PFSK-1 (cell line): Measurements from ENCODE around the gene SFMBT2.

Experiments used
- FOXP2 ChIP-seq: optimal IDR thresholded peaks from 2 replicates; pipeline ENCODE3; 2011; ENCODE audit warnings: borderline replicate concordance, control low read depth, inconsistent platforms; ENCODE audit not compliant: insufficient read depth; ENCODE audit errors: extremely low read length, extremely low read depth
- POLR2AphosphoS5 ChIP-seq: IDR thresholded peaks from 2 replicates; pipeline ENCODE4 v1.6.1; 2012; ENCODE audit warnings: low read depth, mild to moderate bottlenecking, control low read depth, low read length, moderate library complexity
- SIN3A ChIP-seq: IDR thresholded peaks from 2 replicates; pipeline ENCODE4 v1.6.1; 2012; ENCODE audit warnings: mild to moderate bottlenecking, low read length, moderate library complexity, borderline replicate concordance; ENCODE audit not compliant: insufficient read depth
- TAF1 ChIP-seq: IDR thresholded peaks from 2 replicates; pipeline ENCODE4 v1.6.1; 2012; ENCODE audit warnings: low read length, control low read depth, borderline replicate concordance; ENCODE audit not compliant: insufficient read depth
- TF ChIP-seq, protein P1 (sequence below), 2 experiments: IDR thresholded peaks; 2 replicates each; pipeline versions ENCODE4 v1.6.1 to v1.8.0; 2011 to 2012; ENCODE audit warnings: low read depth in 2 of 2, low read length in 2 of 2, control low read depth in 1 of 2, inconsistent platforms in 1 of 2, mild to moderate bottlenecking in 1 of 2, moderate library complexity in 1 of 2; ENCODE audit not compliant: insufficient read depth in 1 of 2

The SFMBT2 gene

DNA sequence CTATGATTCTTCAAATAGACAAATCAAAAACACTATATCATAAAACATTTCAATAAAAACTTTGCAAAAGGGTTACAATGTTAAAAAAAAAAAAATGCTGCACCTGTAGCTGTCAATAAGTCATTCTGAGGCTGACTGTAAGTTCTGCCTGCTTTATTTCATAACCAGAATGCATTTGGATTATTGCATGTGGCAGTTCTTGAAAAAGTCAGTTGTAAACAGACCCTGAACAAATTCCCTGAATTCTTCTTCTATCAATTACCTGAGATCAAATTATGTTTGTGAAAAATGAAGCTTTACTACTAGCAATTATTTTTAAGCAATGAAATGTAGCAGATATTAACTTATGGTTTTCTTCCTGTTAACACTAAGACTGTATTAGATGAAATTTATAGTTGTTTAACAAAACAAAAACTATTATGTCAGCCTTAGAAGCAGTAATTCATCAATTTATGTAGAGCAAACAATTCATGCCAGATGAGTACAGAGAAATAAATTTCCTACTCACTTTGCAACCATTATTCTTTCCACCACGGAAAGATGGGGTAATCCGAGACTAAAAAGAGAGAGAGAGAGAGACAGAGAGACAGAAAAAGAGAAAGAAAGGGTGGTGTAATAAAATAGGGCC lies 107.8 kb downstream of the SFMBT2 start:
- TF ChIP-seq, protein P1, sequence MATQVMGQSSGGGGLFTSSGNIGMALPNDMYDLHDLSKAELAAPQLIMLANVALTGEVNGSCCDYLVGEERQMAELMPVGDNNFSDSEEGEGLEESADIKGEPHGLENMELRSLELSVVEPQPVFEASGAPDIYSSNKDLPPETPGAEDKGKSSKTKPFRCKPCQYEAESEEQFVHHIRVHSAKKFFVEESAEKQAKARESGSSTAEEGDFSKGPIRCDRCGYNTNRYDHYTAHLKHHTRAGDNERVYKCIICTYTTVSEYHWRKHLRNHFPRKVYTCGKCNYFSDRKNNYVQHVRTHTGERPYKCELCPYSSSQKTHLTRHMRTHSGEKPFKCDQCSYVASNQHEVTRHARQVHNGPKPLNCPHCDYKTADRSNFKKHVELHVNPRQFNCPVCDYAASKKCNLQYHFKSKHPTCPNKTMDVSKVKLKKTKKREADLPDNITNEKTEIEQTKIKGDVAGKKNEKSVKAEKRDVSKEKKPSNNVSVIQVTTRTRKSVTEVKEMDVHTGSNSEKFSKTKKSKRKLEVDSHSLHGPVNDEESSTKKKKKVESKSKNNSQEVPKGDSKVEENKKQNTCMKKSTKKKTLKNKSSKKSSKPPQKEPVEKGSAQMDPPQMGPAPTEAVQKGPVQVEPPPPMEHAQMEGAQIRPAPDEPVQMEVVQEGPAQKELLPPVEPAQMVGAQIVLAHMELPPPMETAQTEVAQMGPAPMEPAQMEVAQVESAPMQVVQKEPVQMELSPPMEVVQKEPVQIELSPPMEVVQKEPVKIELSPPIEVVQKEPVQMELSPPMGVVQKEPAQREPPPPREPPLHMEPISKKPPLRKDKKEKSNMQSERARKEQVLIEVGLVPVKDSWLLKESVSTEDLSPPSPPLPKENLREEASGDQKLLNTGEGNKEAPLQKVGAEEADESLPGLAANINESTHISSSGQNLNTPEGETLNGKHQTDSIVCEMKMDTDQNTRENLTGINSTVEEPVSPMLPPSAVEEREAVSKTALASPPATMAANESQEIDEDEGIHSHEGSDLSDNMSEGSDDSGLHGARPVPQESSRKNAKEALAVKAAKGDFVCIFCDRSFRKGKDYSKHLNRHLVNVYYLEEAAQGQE (IDR thresholded peaks at IDR 0.05; ENCODE audit: insufficient read depth in 1 of 2, low read depth in 2 of 2, low read length in 2 of 2) = no peak
- no peak for TF ChIP-seq TAF1
- TF ChIP-seq POLR2AphosphoS5 = no peak
- no peak for TF ChIP-seq FOXP2
- no peak for TF ChIP-seq SIN3A

DNA sequence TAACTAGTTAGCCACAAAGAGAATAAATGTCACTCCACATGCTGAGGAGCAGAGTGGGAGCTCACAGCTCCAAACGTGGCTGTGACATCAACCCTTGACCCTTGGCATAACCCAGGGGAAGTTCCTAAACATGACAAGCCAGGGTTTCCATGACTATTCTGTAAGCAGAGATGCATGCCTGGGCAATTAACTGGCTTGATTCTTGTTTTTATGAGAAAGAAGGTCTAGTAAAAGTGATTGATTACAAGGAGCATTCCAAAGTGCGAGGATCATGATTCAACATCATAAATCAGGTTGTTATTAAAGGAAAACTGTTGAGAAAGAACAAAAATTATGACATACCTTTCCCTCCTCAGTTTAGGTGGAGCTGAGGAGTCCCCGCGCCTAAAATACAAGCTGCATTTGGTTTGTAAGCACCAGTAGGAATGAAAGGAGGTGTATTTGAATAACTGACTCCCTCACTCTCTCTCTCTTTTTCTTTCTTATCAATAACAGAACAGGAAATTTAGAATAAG lies 108.4 kb downstream of the SFMBT2 start:
- TF ChIP-seq SIN3A = no peak

DNA sequence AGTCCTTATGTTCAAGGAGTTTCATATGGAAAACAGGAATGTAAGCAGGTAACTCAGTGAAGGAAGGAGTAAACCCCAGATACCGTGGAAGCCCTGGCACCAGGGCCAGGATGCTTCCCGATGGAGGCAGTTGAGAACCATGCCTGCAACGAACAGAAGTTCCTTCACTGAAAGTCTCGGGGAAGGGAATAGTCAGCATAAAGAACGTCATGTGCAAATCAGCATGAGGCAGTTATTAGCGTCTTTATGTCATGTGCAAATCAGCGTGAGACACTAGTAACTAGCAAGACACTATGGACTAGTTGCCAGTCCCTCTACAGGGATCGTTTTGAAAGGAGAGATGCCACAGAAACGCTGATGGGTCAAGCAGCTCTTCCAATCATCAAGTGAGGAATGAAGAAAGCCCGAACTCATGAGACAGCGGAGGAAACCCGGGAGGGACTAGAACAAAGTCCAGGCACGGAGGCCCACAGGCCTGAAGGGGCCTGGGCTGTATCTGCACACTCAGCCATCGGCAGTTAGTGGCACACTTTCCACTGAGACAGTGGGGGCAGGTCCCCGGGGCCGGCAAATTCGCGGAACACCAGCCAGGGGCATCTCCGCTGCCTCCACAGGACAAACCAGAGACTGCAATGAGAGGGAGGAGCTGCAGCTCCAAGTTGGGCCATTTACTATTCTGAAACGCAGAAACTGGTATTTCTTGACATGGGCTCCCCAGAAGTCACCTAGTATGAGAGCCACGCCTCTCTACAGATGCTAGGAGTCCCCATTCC lies 109.6 kb downstream of the SFMBT2 start:
- TF ChIP-seq, protein P1 (IDR thresholded peaks at IDR 0.05; ENCODE audit: insufficient read depth in 1 of 2, low read depth in 2 of 2, low read length in 2 of 2) = no peak
- TF ChIP-seq POLR2AphosphoS5 (no peak), FOXP2 (no peak), TAF1 (no peak), SIN3A (no peak)

DNA sequence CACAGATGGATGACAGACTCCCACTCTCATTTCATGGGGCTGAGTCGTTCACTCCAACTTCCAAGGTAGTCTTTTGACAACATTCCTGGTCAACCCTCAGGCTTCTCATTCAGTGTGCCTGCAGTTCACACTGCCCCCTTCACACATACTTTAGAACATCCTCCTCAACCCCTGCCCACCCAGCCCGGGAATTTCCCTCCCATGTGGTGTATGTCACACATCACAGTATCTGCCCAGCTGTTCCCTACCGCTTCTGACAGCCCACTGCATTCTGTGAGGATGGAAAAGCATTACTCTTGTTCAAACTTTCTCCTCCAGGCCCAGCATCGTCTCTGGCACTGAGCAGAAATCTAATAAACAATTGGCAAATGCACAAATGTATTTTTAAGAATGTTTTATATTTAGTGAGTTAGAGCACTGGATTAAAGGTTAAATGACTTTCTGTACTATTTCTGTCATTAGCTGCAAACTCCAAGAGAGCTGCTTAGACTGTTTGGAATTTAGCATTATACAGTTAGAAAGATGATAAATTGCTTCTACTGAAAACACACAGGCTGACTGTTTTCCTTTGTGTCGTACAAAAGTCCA lies 110.4 kb downstream of the SFMBT2 start:
- TF ChIP-seq POLR2AphosphoS5 = no peak

DNA sequence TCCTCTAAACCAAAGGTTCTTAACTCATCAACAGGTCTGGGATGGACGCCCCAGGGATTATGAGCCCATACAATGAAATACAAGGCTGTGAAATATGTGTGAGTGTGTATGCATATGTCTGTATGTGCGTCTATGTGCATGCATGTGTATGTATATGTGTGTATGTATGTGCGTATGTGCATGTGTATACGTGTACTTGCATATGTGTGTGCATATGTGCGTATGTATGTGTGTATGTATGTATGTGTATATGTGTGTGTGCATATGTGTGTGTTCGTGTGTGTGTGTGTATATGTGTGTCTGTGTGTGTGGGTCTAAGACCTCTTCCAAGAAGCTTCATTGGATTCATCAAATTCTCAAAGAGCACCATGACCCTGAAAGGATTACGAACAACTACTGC lies 112.3 kb downstream of the SFMBT2 start:
- TF ChIP-seq SIN3A (no peak), POLR2AphosphoS5 (no peak), FOXP2 (no peak), TAF1 (no peak)
- TF ChIP-seq, protein P1 (IDR thresholded peaks at IDR 0.05; ENCODE audit: insufficient read depth in 1 of 2, low read depth in 2 of 2, low read length in 2 of 2) = no peak

DNA sequence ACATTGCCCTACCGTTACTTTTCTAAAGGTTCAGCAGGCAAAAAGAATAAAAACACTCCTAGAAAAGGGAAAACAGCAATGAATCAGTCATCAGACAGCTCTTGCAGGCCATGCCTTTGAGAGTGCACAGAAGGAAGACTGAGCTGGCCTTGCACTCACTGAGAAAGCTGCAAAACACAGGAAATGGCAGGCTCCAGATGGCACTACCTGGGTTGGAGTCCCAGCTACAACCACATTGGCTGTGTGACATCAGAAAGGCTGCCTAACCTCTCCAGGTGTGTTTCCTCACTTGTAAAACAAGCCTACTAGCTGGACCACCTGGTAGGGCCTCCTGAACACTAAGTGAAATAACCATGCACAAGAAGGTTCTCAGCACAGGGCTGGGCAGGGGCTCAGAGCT lies 113.7 kb downstream of the SFMBT2 start:
- TF ChIP-seq POLR2AphosphoS5 (no peak), TAF1 (no peak), FOXP2 (no peak)
- TF ChIP-seq, protein P1 (IDR thresholded peaks at IDR 0.05; ENCODE audit: insufficient read depth in 1 of 2, low read depth in 2 of 2, low read length in 2 of 2) = no peak
